Right hindlimb (tissue), 1 donor: Measurements from ENCODE around the gene PRKAR1B.
A peak's percentile ranks its signal among the peaks of the same experiment; 100 is the strongest.

Source experiments
- DNase-seq: peaks from one replicate; pipeline ENCODE4 v3.0.0-alpha.2; 2018

PRKAR1B gene

DNA sequence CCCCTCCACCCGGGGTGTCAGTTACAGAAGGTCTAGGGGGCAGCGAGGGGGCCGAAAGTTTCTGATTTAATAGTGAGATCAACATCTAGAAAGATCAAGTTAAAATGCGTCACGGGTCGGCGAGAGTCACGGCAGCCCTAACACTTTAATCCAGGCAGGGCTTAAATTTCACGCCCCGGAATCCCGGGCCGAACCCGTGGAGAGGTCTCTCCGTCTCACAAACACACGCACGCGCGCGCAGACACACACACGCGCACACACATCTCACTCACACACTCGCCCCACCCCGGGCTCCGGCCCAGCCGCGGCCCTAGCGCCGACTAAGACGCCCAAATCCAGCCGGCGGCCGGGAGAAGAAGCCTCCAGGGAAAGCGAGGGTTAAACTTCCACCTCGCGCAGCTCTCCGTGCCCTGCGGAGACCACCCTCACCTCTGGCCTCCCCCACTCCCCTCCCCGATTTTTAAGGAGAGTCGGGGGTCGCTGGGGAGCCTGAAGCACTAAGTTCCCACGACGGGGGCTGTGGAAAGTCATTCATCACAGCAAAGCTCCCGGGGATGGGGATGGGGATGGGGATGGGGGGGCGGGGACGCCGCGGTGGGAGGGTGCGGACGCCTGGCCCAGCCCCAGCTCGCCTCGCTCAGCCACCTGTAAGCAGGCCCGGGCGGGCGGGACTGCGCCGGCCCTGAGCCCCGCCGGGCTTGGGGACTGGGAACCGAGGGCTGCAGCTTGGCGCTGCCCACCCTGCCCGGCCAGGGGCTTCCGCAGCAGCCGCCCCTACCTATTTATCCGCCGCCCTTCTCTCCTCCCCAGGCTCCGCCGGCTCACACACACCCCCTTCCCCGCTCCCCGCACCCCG, 209.1 kb downstream of the PRKAR1B start:
- peak; percentile 81 for DNase-seq

DNA sequence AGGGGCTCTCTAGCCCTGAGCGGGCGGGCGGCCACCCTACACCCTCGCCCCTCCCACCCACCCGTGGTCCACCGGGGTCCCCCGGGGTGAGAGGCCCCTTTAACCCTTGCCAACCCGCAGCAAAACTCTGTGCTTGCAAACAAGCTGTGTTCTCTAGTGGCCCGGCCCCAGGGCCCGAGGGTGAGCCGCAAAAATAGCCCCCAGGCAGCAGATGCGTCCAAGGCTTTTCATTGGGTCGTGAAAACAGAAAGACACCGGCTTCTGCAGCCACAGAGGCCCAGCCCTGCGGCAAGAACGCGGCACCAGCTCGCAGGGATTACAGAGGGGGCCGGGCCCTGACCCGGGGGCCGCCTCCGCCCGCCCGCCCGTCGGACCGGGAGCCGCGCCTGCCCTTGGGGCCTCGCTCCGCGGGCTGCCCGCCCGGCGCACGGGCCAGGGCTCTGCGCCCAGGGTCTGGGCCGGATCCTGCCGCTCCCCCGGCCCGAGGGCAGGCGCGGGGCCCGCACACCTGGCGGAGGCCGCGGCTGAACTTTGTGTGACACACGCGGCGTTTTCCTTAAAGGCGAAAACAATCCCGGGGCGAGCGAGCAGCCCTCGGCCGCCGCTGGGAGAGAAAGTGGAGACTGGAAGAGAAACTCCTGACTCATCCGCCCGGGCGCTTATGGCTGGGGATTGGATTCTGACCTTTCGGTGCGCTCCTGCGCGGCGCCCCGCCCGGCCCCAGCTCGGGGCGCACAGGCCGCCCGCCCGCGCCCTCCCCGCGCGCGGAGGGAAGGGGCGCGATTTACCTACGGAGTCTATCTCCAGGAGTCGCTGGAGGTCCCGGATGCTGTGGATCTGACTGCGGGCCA, 210.2 kb downstream of the PRKAR1B start:
- peak; percentile 72 for DNase-seq

DNA sequence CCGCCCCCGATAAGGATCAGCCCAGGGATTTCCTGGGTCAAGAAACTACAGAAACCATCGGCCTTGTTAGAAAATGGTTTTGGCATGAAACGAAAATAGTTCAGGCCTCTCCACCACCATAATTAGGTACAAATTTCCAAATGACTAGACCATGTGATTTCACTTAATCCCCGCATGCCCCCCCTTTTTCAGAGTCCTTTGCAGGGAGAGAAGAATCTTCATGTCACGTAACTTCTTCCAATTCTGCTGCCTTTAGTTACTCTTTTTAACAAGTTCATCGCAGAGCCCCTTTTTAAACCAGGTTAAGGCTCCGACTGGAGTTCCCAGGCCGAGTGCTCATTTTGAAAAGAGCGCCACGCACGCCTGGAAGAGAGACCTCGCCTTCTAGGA, 210.9 kb downstream of the PRKAR1B start:
- DNase-seq = no peak

DNA sequence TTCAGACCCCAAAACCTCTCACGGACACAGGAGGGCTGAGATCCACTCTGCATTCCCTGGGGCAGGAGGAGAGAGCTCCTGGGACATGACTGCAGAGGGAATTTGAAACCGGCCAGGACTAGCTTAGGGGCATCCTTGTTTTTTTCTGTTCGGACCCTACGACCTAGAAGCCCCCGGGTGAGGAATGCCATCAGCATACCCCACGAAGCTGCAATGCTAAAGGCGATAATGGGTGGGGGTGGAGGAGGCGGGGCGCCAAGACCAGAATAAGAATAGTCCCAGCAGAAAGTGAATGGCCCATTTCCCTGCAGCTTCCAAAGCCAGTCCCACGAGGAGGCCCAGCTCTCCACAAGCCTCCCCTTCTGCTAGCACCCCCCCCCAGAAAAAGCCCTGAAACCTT, 211.5 kb downstream of the PRKAR1B start:
- no peak for DNase-seq

DNA sequence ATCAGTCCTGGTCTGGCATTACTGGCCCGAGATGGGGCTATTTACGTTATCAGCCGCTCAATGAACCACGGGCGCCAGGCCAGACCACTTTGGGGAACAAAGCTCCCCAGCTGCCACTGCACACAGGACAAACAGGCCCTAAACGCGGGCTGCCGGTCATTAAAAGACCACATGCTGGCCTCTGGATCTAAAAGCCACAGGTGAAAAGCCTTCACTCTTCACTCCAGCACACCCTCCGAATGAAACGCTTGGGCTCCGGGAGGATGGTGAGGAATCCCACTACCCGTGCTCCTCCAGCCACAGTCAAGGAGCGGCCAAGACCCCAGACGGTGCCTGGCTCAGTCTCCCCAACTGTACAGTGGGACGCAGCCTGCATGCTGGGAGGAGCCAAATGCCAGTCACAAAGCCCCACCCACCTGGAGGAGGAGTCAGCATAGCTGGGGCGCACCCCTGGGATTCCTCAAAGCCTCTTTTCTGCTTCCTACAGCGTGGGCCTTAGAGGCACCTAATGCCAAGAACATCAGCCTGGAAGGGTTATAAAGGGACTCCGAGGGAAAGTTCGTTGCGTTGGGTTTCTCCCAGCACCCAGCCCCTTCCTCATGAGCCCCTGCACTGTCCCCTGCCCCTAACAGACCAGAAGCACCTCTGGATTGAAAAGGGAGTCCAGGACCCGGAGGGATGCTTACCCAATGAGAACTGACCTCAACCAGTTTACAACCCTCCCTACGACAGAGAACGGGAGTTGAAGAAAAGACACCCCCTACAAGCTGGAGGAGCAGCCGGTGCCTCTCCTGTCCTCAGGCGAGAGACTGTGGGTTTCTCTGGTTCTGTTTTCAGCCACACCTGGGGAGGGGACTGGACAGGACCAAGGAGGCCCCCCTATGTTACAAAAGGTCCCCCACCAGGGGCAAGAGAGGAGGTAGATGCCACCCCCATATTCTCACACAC, 212.2 kb downstream of the PRKAR1B start:
- no peak for DNase-seq

GRCh38 chr7:514242-514641, 212.8 kb downstream of the PRKAR1B start:
- no peak for DNase-seq

- no peak for DNase-seq
These were observed 213.4 kb downstream of the PRKAR1B start for GRCh38 chr7:513521-514166.

- no peak for DNase-seq
These were observed 214.4 kb downstream of the PRKAR1B start for GRCh38 chr7:512541-513311.

- DNase-seq = no peak
These were observed 215.0 kb downstream of the PRKAR1B start for GRCh38 chr7:512146-512510.

GRCh38 chr7:511476-512145, 215.5 kb downstream of the PRKAR1B start:
- DNase-seq = peak; percentile 10

- peak; percentile 13 for DNase-seq
These were observed 216.2 kb downstream of the PRKAR1B start for GRCh38 chr7:510782-511281.

GRCh38 chr7:510131-510481, 217.0 kb downstream of the PRKAR1B start:
- DNase-seq = peak; percentile 16

DNA sequence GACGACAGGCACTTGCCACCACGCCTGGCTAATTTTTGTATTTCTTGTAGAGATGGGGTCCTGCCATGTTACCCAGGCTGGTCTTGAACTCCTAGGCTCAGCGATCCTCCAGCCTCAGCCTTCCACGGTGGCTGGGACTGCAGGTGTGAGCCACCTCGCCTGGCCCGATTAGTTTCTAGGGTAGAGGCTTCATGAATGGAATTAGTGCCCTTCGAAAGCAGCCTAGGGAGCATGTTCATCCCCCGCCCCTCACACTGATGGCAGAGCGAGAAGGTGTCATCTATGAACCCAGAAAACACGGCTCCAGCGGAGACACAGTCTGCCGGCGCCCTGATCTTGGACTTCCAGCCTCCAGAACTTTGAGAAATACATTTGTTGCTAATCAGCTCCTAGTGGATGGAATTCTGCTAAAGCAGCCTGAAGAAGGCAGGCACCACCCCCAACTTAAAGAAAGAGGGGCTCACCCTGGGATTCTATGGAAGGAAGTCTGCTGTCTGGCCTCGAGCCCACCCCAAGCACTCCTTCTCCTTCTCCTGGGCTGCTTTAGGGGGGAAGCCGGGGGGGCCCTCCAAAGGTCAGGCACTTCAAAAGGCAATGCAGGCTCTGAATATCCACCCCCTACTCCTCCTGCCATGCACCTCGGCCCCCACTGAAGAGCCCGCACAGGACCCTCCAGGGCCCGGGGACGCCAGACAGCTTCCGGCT, 217.5 kb downstream of the PRKAR1B start:
- peak; percentile 20 for DNase-seq

DNA sequence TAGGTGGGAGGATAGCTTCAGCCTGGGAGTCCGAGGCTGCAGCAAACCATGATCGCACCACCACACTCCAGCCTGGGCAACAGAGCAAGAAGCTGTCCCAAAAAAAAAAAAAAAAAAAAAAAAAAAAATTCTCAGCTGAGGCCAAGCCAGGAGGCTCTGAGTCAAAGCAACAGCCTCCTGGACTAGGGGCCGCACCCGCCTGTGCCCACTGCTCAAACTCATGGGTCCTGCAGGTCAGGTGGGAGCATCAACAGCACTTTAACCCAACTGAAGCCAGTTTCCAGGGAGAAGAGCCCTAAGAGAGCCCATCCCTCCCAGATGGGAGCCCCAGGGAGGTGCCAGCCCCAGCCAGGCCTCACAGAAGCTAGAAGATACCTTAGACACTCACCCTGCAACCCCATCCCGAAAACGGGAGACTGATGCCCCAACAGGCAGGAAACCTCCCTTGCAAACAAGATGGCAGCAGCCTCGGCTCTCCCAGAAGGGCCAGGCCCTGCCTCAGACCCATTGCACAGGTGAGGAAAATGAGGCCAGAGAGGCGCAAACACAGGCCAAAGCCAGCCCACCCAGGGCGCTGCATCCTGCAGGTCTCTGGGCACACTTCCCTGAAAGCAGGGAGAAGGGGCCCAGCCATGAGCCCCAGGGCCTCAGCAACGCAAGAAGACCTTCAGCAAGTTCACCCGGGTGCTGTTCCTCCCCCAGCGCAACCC, 218.5 kb downstream of the PRKAR1B start:
- peak; percentile 13 for DNase-seq

DNA sequence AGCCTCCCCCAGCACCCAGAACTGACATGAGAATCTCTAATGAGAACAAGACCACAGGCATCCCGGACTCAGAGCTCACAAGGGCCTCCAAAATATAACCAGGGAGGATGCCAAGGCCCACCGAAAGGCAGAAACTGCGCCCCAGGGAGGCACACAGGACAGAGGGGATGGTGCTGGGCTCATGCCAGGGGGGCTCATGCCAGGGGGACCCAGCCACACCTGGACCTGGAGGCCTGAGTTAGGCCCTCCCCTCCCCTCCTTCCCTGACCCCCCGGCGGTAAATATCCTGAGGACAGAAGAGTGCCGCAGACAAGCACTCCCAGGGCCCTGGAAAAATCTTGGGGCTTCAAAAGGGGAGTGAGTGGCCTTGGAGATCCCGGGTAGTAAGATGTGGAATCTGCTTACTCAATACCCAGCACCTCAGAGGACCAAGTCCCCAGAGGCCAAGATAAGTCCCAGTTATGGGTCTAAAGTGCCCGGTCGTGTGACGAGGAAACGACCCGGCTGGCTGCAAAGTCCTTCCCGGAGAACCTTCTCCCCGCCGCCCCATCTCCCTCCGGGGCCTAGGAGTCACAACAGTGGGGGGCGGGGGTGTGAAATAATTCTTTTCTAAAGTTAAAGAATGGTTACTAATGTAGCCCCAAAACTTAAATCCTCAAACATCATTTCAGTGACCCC, 219.3 kb downstream of the PRKAR1B start:
- DNase-seq = peak; percentile 19

- DNase-seq = peak; percentile 11
These were observed 220.0 kb downstream of the PRKAR1B start for GRCh38 chr7:506921-507622.

GRCh38 chr7:506391-506831, 220.7 kb downstream of the PRKAR1B start:
- peak; percentile 12 for DNase-seq

DNA sequence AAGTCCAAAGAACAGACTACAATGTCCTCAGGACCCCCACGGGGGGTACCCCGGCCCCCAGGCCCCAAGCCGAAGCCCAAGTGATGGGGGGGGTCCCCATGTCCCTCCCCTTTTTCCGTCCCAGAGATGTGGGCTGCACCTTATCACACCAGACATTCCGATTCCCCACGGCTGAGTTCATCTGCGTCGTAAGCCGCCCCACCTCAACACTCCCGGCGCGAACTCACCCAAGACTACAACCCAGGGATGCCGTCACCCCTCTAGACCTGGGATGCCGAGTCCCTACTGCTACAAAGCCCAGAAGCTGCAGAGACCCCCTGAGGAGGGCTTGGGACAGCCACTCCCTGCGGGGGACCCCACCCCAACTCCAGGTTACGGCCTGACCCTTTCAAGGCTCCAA, 221.9 kb downstream of the PRKAR1B start:
- DNase-seq = no peak
